HepG2 (cell line): Measurements from ENCODE around the gene SLC17A9. TPM values are rescaled to one million over a fixed set of nuclear protein-coding genes. Genes with fewer than 3 reads are reported as not detected.

Experiments
- ATAD3A ChIP-seq: sonication (generic); formaldehyde crosslinking; IDR thresholded peaks from 2 replicates; pipeline ENCODE4 v1.4.0; 2020; ENCODE audit warnings: missing genetic modification reagents
- EP300 ChIP-seq, 3 experiments: sonication (generic) in 1 of 3; formaldehyde crosslinking in 1 of 3; IDR thresholded peaks; 2 replicates each; pipeline versions ENCODE4 v1.5.1 to v1.6.1; 2011 to 2020; ENCODE audit warnings: low read depth in 2 of 3, low read length in 2 of 3, borderline replicate concordance in 1 of 3, improper control_type of control experiment in 1 of 3, mild to moderate bottlenecking in 1 of 3, missing genetic modification reagents in 1 of 3, moderate library complexity in 1 of 3
- FOSL2 ChIP-seq: sonication (generic); formaldehyde crosslinking; IDR thresholded peaks from 2 replicates; pipeline ENCODE4 v1.4.0; 2020; ENCODE audit warnings: missing genetic modification reagents
- GFI1 ChIP-seq: sonication (generic); formaldehyde crosslinking; IDR thresholded peaks from 2 replicates; pipeline ENCODE4 v1.5.0; 2020; ENCODE audit warnings: missing genetic modification reagents, mild to moderate bottlenecking, borderline replicate concordance
- GLI4 ChIP-seq: sonication (generic); formaldehyde crosslinking; IDR thresholded peaks from 2 replicates; pipeline ENCODE4 v1.5.1; 2020; ENCODE audit warnings: missing genetic modification reagents, mild to moderate bottlenecking, moderate library complexity, borderline replicate concordance
- IKZF4 ChIP-seq: sonication (generic); formaldehyde crosslinking; IDR thresholded peaks from 2 replicates; pipeline ENCODE4 v1.5.1; 2020; ENCODE audit warnings: borderline replicate concordance, mild to moderate bottlenecking, low read depth, missing genetic modification reagents; ENCODE audit errors: not compliant biosample characterization
- MBD4 ChIP-seq: IDR thresholded peaks from 2 replicates; pipeline ENCODE4 v1.6.1; 2012; ENCODE audit warnings: low read length, inconsistent platforms, borderline replicate concordance
- ZBTB7B ChIP-seq: sonication (generic); formaldehyde crosslinking; IDR thresholded peaks from 2 replicates; pipeline ENCODE4 v1.4.0; 2020; ENCODE audit warnings: missing genetic modification reagents
- ZFP37 ChIP-seq: sonication (generic); formaldehyde crosslinking; IDR thresholded peaks from 2 replicates; pipeline ENCODE4 v1.4.0; 2020; ENCODE audit warnings: missing genetic modification reagents, borderline replicate concordance
- ZKSCAN5 ChIP-seq: sonication (generic); formaldehyde crosslinking; IDR thresholded peaks from 2 replicates; pipeline ENCODE4 v1.5.1; 2020; ENCODE audit warnings: mild to moderate bottlenecking, missing genetic modification reagents
- ZNF12 ChIP-seq: sonication (generic); formaldehyde crosslinking; IDR thresholded peaks from 2 replicates; pipeline ENCODE4 v1.5.0; 2020; ENCODE audit warnings: missing genetic modification reagents
- ZNF282 ChIP-seq: fragments of 450-650 bp; IDR thresholded peaks from 2 replicates; pipeline ENCODE4 v1.6.1; 2018; ENCODE audit not compliant: partially characterized antibody
- ZNF30 ChIP-seq: sonication (generic); formaldehyde crosslinking; IDR thresholded peaks from 2 replicates; pipeline ENCODE4 v1.5.0; 2020; ENCODE audit warnings: mild to moderate bottlenecking, missing genetic modification reagents
- ZNF383 ChIP-seq: sonication (generic); formaldehyde crosslinking; IDR thresholded peaks from 2 replicates; pipeline ENCODE4 v1.4.0; 2020; ENCODE audit warnings: missing genetic modification reagents, mild to moderate bottlenecking, borderline replicate concordance
- ZNF44 ChIP-seq: sonication (generic); formaldehyde crosslinking; IDR thresholded peaks from 2 replicates; pipeline ENCODE4 v1.5.1; 2020; ENCODE audit warnings: mild to moderate bottlenecking, missing genetic modification reagents
- ZNF652 ChIP-seq: IDR thresholded peaks from 2 replicates; pipeline ENCODE4 v1.6.1; 2016; ENCODE audit warnings: low read depth, borderline replicate concordance
- polyA plus RNA-seq, 8 experiments: library from polyadenylated mRNA; depleted of rRNA in 3 of 8; stranded (reverse) in 7 of 8; unstranded in 1 of 8; fragments of >200 nt; fragmentation: Illumina TruSeq in 4 of 8; extraction: Trizol in 4 of 8; gene quantifications; 2 replicates each; pipeline versions ENCODE4 v1.2.1 to v1.2.3, GENCODE V29; 2011 to 2016; ENCODE audit warnings: low read depth in 4 of 8, missing spikeins in 1 of 8, mixed read lengths in 1 of 8; ENCODE audit not compliant: insufficient read depth in 1 of 8
- total RNA-seq, 5 experiments: library from RNA; depleted of rRNA; stranded (reverse); fragments of >200 nt; fragmentation: Illumina TruSeq; extraction: Trizol; gene quantifications; 2 replicates each; pipeline ENCODE4 v1.2.3, GENCODE V29; 2016; ENCODE audit warnings: low read depth in 1 of 5
- TF ChIP-seq, protein P1 (sequence below): sonication (generic); formaldehyde crosslinking; IDR thresholded peaks from 2 replicates; pipeline ENCODE4 v1.9.0; 2021; ENCODE audit warnings: missing genetic modification reagents, borderline replicate concordance
- TF ChIP-seq, protein P2 (sequence below): sonication (generic); formaldehyde crosslinking; IDR thresholded peaks from 2 replicates; pipeline ENCODE4 v1.8.0; 2022; ENCODE audit warnings: mild to moderate bottlenecking, missing genetic modification reagents, moderate library complexity
- TF ChIP-seq, protein P3 (sequence below): sonication (generic); formaldehyde crosslinking; IDR thresholded peaks from 2 replicates; pipeline ENCODE4 v1.4.0; 2020; ENCODE audit warnings: mild to moderate bottlenecking, missing genetic modification reagents
- TF ChIP-seq, protein P4 (sequence below): sonication (generic); formaldehyde crosslinking; IDR thresholded peaks from 2 replicates; pipeline ENCODE4 v1.5.0; 2020; ENCODE audit warnings: mild to moderate bottlenecking, missing genetic modification reagents, borderline replicate concordance

The SLC17A9 gene
- total and polyA plus RNA-seq, 2 of the 13 experiments (the other 11 are each of a cell fraction or from before 2014, with no cell fraction given), result 110 to 191 TPM

DNA sequence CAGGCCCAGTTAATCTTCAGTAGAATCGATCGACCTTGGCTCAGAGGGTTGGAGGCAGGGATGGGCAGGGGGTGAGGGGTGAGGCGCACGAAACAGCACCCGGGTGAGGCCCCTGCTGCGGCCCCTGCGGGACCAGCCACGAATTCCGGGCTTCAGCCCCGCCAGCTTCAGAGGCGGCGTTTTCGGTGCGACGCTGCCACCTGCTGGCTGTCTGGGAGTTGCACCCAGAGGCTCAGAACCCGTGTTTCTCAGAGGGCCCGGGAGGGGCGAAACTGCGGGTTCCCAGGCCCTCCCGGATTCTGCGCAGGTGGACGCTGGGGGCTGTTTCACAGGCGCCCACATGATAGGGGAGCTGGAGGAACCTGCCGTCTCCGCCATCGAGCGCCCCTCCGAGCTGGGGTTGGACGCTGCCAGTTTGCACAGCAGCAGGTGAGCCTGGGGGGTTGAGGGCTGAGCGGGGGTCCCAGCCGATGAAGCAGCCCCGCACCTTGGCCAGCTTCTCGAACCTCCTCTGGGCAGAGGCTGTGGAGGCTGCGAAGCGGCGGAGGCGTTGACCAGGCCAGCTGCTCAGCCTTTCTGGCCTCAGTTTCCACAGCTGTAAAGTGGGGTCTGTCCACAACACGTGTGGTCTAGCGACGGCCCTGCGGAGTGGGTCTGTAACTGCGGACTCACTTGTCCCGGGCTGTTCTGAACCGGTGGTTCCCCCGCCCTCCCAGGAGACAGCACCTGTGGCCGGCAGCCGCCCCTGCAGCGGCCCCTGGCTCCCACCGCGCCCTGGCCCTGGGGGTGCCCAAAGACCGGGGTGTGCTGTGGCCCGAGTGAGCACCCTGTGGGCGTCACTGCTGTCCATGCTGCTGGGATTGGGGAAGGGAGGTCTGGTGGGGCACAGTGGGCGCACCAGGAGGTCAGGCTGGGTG is 56.8 kb downstream of the SLC17A9 start (continued):
- TF ChIP-seq, protein P1, sequence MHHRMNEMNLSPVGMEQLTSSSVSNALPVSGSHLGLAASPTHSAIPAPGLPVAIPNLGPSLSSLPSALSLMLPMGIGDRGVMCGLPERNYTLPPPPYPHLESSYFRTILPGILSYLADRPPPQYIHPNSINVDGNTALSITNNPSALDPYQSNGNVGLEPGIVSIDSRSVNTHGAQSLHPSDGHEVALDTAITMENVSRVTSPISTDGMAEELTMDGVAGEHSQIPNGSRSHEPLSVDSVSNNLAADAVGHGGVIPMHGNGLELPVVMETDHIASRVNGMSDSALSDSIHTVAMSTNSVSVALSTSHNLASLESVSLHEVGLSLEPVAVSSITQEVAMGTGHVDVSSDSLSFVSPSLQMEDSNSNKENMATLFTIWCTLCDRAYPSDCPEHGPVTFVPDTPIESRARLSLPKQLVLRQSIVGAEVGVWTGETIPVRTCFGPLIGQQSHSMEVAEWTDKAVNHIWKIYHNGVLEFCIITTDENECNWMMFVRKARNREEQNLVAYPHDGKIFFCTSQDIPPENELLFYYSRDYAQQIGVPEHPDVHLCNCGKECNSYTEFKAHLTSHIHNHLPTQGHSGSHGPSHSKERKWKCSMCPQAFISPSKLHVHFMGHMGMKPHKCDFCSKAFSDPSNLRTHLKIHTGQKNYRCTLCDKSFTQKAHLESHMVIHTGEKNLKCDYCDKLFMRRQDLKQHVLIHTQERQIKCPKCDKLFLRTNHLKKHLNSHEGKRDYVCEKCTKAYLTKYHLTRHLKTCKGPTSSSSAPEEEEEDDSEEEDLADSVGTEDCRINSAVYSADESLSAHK (CRISPR knock-in tag), result no peak
- TF ChIP-seq ZNF652 (CRISPR knock-in tag) (no peak), ZFP37 (CRISPR knock-in tag) (no peak), FOSL2 (CRISPR knock-in tag) (peak; percentile 41; the same call in 1 of the 2 replicates), IKZF4 (no peak), EP300 (IDR thresholded peaks at IDR 0.05; ENCODE audit: low read depth in 2 of 2, low read length in 2 of 2) (peak in 1 of 2 experiments; percentile 44; a peak in 1 of 4 replicates), EP300 (CRISPR knock-in tag; IDR thresholded peaks at IDR 0.05; ENCODE audit: borderline replicate concordance) (no peak), MBD4 (no peak), ZKSCAN5 (no peak), ZBTB7B (peak; percentile 59; the same call in 1 of the 2 replicates), GFI1 (CRISPR knock-in tag) (no peak), ZNF44 (CRISPR knock-in tag) (0 out of 2 replicates have a peak, but pooled peaks have one; percentile 43), ATAD3A (CRISPR knock-in tag) (no peak), ZNF282 (no peak), ZNF12 (CRISPR knock-in tag) (no peak), ZNF383 (CRISPR knock-in tag) (0 out of 2 replicates have a peak, but pooled peaks have one; percentile 4), GLI4 (CRISPR knock-in tag) (no peak), ZNF30 (CRISPR knock-in tag) (no peak)
- TF ChIP-seq, protein P2, sequence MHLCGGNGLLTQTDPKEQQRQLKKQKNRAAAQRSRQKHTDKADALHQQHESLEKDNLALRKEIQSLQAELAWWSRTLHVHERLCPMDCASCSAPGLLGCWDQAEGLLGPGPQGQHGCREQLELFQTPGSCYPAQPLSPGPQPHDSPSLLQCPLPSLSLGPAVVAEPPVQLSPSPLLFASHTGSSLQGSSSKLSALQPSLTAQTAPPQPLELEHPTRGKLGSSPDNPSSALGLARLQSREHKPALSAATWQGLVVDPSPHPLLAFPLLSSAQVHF (CRISPR knock-in tag), result no peak
- TF ChIP-seq, protein P3, sequence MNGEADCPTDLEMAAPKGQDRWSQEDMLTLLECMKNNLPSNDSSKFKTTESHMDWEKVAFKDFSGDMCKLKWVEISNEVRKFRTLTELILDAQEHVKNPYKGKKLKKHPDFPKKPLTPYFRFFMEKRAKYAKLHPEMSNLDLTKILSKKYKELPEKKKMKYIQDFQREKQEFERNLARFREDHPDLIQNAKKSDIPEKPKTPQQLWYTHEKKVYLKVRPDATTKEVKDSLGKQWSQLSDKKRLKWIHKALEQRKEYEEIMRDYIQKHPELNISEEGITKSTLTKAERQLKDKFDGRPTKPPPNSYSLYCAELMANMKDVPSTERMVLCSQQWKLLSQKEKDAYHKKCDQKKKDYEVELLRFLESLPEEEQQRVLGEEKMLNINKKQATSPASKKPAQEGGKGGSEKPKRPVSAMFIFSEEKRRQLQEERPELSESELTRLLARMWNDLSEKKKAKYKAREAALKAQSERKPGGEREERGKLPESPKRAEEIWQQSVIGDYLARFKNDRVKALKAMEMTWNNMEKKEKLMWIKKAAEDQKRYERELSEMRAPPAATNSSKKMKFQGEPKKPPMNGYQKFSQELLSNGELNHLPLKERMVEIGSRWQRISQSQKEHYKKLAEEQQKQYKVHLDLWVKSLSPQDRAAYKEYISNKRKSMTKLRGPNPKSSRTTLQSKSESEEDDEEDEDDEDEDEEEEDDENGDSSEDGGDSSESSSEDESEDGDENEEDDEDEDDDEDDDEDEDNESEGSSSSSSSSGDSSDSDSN, result peak; percentile 56
- TF ChIP-seq, protein P4, sequence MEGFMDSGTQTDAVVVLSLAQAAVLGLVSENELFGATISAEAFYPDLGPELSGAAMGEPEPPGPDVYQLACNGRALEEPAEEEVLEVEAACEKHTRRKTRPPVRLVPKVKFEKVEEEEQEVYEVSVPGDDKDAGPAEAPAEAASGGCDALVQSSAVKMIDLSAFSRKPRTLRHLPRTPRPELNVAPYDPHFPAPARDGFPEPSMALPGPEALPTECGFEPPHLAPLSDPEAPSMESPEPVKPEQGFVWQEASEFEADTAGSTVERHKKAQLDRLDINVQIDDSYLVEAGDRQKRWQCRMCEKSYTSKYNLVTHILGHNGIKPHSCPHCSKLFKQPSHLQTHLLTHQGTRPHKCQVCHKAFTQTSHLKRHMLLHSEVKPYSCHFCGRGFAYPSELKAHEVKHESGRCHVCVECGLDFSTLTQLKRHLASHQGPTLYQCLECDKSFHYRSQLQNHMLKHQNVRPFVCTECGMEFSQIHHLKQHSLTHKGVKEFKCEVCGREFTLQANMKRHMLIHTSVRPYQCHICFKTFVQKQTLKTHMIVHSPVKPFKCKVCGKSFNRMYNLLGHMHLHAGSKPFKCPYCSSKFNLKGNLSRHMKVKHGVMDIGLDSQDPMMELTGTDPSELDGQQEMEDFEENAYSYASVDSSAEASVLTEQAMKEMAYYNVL, result peak; percentile 65; the same call in 1 of the 2 replicates
